NCI-H2081 treated with DMSO at 0.1 percent for 48 hours (cell line): ENCODE data around the gene SPOUT1.

Experiments
- DNase-seq: peaks from one replicate; lab custom pipeline; 2025; lab: John Stamatoyannopoulos, UW

SPOUT1 gene

GRCh38 chr9:128771745-128772519 lies 57.7 kb downstream of the SPOUT1 start, which contains the start of gene ZER1:
TSS of gene ZER1 (minus strand) at chr9:128771927. CDS start at chr9:128755565, 16,362 bp downstream.
- peak; percentile 34 for DNase-seq

GRCh38 chr9:128771094-128771721 lies 58.4 kb downstream of the SPOUT1 start:
- DNase-seq, result no peak

GRCh38 chr9:128770286-128771030 lies 59.1 kb downstream of the SPOUT1 start:
- DNase-seq, result no peak
